HepG2 (cell line): ENCODE data around the gene HS2ST1.
"Not testable (repeated sequence)": the region's sequence is repeated elsewhere in the genome, so short reads cannot be mapped to it uniquely, and the experiment has no call there.

Experiments
- CTCF ChIP-seq: sonication (generic); formaldehyde crosslinking; IDR thresholded peaks from 2 replicates; pipeline ENCODE4 v1.5.0; 2020; ENCODE audit warnings: mild to moderate bottlenecking, missing genetic modification reagents, moderate library complexity
- MYC ChIP-seq: sonication (generic); formaldehyde crosslinking; IDR thresholded peaks from 2 replicates; pipeline ENCODE4 v1.9.0; 2021; ENCODE audit warnings: missing genetic modification reagents, borderline replicate concordance
- RNF2 ChIP-seq: fragments of 450-650 bp; conservative IDR thresholded peaks from 2 replicates; pipeline ENCODE4 v1.6.1; 2016; ENCODE audit warnings: low read depth
- ZFP36 ChIP-seq: fragments of 150-350 bp; IDR thresholded peaks from 2 replicates; pipeline ENCODE4 v1.6.1; 2018; ENCODE audit warnings: borderline replicate concordance, low read length, low read depth; ENCODE audit not compliant: partially characterized antibody

GRCh38 chr1:87027561-87027960, 113.1 kb downstream of the HS2ST1 start:
- TF ChIP-seq RNF2; CTCF (CRISPR knock-in tag); ZFP36; MYC (CRISPR knock-in tag): not testable (repeated sequence)
